ENCODE data around the gene ELOVL5.

Gene ELOVL5

DNA sequence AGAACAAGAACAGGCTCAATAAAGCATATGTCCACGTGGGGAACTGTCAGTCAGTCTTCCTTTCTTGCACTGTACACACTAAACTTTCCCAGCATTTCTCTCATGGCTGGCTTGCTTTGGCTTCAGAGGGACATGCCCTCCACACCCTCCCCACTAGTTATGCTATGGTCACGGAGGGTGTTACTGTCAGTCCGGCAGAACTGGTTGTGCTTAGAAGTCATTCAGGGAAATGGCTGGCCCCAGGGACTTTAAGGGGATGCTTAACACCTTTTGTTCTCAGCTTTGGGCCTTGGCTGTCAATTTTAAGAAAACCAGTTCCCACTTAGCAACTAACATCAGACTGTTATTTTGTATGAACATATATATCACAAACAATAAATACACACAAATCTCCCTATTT, 55.1 kb downstream of the ELOVL5 start:
- intact Hi-C loops (cut with DNase I), result loop anchor here (5.0 kb wide), 1 partner anchor 54 kb away; the partner anchor contains the start of gene ELOVL5
- no peak for DNase-seq

DNA sequence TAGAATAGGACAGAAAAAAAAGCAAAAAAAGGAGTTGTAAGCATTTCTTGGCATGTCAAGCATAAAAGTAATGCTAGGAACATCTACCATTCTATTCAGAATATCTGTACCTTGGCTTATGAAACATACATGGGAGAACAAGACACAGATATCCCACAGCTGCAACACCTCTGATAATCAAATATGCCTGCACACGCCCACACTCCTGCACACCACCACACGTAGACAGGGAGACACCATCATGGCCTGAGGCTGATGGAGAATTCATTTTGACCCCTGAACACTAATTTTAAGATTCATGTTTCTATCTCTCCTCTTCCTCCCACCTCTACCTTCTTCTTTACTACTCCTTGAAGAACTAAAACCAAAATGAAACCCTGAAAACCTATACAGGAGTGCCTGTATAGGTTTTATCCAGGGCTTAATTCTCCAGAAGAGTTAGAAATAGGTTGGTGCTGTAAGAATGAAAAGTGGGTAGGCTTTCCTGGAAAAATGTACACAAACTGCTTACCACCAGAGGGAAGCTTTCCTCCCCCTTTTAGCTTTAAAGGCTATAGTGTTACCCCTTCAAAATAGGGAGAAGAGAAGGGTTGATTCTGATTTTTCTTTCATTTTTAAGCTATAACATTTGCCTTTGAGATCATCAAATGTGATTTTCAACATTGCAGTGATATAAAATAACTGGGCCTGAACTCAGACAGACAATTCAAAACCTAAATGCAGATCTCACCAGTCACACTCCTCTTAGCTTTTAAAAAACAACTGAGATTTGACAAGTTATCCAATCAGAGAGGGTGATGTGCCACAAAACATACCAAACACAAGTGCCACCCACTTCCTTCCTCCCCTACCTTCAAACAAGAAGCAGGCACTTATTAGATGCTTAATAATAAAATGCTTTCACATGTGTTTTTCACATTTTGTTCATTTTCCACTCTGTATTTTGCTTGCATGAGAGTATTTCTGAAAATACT, 57.9 kb downstream of the ELOVL5 start:
- DNase-seq, result no peak
- intact Hi-C loops (cut with DNase I), result loop anchor here (5.0 kb wide), 1 partner anchor 56 kb away; the partner anchor contains the start of gene ELOVL5

DNA sequence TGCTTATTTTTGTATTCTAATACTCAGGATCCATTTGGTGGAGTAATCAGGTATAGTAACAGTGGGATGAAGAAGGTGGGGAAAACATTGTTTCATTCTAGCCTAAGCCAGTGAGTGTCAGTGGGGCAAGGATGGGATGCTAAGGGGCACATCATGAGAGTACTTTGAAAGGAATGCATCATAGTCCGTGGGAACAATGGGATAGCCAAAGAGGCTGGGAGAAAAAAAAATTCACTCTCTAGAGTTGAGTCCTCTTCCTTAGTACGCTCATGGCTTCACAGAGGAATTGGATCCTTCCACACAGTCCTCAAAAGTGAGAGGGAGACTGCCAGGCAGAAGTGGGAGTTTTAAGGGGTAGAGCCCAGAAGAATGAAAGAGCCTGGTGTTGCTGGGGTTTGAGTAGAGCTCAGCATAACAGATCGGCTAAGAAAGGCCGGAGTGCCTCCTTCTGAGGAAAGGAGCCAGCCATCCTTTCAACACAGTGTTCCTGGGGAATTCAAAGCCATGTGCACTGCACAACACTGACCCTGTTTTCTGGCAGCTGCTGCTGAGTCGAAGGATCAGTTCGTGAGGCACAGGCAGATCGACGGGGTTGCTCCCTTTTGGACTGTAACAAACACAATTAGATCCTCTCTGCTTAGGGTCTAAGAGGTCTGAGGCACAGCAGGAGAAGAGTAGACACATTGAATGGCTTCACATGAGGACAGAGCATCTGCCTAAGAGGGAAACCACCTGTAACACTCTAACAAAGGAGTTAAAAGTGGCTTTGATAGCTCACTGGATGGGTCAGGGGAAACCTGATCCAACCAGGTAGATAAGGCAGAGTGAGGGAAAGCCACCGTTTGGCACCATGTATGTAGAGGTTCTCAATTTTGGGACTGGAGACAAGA, 61.2 kb downstream of the ELOVL5 start:
- intact Hi-C loops (cut with DNase I), result no loop called here
- peak in 31 of 42 donors; percentile 20 to 75 (median 45) for DNase-seq

DNA sequence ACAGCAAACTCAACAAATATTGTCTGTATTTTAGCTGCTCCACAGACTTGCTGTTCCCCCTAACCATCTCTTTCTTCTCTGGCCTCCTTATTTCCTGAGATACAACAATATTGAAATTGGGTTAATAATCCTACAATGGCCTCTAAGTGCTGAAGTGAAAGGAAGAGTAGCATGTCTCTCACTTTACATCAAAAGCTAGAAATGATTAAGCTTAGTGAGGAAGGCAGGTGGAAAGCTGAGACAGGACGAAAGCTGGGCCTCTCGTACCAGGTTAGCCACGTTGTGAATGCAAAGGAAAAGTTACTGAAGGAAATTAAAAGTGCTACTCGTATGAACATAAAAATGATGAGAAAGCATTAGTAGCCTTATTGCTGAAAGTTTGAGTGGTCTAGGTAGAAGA, 63.8 kb downstream of the ELOVL5 start:
- no peak for DNase-seq
- intact Hi-C loops (cut with DNase I), result no loop called here

DNA sequence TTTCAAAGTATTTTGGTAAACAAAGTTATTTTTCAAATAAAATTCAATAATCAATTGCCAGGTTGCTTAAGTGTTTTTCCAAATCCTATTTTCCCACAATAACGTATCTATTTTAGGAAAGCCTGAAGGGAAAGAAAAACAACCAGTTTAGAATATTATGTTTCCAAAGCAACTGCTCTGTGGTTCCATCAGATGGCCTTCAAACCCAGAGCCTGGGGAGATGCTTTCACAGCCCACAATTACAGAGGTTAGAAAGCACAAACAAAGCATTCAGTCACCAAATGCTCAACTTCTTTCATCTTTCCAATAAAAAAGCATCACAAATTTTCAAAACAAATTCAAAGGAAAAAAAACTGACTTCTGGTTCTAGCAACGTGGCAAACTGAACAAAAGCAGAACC, 66.0 kb downstream of the ELOVL5 start:
- peak in 1 of 42 donors; percentile 17 for DNase-seq
- intact Hi-C loops (cut with DNase I), result no loop called here

DNA sequence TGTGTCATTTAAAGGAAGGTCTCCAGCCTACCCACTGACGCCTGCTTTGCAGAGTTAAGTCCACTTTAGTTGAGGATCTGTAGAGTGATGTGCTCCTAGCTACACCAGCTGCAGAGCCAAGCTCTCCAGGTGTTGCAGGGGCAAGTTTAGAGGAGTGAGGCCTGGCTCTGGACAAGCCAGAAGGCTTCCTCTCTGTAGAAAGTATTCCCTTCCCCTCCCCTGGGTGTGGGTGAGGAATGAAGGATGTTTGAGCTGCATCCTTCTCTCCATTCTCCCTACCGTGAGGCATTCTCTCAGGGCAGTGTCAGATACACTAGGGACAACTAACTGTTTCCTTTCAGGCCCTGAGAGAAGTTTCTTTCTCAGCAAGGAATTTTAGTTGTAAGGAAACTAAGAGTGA, 66.5 kb downstream of the ELOVL5 start:
- DNase-seq, result no peak
- intact Hi-C loops (cut with DNase I), result no loop called here

DNA sequence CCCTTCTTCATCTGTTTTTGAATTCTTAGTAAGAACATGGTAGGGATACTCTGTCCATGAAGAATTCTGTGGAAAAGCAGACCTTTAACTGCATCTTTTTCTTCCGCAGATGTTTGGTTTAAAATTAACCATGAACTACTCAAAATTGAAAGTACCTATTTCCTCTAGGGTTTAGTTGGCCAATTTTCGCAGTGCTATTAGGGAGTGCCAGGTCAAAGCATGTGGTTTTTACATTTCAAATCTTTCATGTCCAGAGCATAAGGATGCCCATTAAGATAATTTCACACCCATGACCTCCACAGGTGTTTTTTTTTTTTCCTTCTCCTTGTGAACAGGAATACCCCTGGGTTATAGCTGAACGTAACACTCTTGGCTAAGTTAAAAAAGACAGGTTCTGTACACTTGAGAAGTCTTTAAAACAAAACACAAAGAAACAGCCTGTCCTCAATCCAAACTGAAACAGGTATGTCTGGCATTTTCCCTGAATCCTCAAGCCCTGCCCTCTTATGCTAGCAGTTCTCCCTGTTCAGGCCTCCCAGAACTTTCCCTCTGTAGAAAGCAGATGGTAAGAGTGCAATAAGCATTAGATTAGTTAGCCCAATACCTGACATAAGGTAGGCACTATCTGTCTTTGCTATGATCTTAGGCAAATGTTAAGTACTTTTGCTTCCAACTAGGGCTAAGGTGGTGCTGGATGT, 67.1 kb downstream of the ELOVL5 start:
- intact Hi-C loops (cut with DNase I), result no loop called here
- no peak for DNase-seq

DNA sequence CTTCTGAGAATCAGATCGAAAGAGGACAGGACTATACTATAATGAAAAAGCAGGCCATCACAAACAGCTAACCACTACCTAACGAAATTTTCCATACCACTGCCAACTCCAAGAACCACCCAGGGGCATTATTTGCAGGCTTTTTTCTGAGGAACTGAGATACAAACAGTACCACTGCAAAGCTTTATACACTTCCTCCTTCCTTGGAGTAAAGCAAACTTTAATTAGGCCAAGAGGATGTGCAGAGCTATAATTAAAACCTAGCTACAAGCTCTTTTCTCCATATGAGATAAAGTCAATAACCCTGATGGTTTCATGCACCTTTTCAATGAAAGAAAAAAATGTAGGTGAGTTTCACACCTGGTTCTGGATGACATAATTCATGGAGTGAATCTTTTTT, 68.5 kb downstream of the ELOVL5 start:
- no peak for DNase-seq
- intact Hi-C loops (cut with DNase I), result no loop called here

DNA sequence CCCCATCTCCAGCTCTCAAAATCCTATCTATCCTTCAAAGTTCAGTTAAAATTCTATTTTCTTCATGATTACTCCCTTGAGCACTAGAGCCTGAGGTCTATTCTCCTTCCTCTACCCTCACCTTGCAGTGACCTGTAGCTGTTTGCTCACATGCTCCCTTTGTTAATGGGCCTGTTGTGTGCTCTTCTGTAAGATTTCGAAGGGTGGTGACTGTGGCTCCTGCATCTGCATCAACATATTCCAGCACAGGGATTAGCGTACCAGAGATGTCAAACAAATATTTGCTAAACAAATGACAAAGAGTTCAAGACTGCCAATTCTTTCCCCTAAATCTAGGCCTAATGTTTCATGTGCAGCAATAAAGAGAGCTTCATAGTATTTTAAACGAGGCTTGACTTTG, 69.5 kb downstream of the ELOVL5 start:
- intact Hi-C loops (cut with DNase I), result no loop called here
- DNase-seq, result no peak

DNA sequence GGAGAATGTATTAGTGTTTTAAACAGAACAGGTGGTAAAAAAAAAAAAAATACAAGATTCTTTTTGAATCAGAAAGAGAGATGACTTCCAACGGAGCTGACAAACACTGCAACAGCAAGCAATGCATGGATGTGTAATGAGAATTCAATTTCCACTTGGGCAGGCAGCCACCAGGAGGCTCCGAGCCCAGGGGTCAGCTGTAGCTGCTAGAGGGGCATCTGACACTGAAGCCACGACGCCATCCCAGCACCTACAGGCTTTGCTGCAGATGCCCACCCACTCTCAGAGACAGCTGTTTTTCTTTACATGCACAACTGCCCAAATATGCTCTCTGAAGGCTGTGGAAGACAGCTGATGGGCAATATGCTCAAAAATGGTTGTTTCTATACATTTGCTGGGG, 75.4 kb downstream of the ELOVL5 start:
- intact Hi-C loops (cut with DNase I), result no loop called here
- DNase-seq, result no peak

DNA sequence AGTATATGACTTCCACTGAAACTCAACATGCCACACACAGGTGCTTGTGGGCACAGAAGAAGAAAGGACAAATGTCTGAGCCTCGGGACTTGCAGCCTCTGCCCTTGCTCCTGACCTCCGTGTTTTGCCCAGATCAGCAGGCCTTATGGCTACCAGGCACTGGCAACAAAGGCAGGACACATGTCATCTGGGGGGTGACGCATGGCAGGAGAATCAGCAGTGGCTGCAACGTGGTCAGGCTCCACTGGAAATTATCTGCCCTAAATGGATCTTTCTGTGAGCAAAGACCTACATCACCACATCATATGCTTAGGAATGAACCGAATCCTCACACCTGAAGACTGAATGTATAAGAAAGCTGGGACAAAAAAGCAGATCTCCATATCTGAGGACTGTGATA, 78.9 kb downstream of the ELOVL5 start:
- intact Hi-C loops (cut with DNase I), result no loop called here
- DNase-seq, result peak in 4 of 42 donors; percentile 14 to 61 (median 26)

DNA sequence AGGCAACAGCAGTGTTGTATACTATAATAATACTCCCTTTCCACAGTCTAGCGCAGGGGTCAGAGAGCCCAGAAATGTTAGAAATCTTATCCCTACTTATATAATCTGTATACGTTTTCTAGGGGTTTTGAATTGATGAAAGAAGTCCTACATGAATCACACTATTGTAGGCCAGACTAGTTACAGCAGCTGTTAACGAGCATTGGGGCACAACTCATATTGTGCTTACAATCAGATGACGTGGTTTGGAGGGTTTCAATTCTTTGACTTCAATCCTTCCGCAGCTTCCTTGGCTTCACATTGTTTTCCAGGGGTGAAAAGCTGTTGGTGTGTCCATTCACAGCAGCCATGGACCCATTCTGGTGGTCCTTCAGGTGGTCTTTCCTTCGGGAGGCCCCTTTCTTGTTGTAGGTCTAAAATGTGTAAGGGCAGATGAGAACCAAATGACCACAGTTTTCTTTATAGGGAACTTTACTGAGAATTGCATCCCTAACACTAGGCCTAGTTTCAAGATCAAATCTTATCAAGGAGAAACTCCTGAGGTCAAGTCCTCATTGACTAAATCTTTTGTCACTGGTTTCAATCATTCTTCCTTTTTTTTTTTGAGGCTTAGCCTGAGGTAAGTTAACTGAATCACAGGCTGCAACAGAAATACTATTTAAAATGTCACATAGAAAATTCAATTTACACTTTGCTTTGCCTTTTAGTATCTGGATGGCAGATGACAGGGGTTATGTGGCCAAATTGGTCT, 79.7 kb downstream of the ELOVL5 start:
- no peak for DNase-seq

DNA sequence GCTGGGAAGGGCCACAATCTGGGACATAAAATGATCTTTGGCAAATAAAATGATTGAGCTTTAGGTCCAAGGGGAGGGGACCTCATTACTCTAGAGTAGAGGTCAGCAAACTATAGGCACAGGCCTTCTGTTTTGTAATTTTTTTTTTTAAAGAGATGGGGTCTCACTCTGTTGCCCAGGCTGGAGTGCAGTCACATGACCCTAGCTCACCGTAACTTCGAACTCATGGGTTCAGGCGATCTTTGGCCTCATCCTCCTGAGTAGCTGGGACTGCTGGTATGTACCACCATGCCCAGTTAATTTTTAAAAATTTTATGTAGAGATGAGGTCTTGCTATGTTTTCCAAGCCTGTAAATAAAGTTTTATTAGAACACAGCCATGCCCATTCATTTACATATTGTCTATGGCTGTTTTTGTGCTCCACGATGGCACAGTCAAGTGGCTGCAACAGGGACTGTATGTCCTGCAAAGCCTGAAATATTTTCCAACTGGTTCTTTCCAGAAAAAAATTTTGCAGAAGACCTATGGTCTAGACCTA, 82.1 kb downstream of the ELOVL5 start:
- intact Hi-C loops (cut with DNase I), result no loop called here
- no peak for DNase-seq

More for the DNA sequence above, 79.7 kb downstream of the ELOVL5 start:
- intact Hi-C loops (cut with DNase I), result no loop called here

DNA sequence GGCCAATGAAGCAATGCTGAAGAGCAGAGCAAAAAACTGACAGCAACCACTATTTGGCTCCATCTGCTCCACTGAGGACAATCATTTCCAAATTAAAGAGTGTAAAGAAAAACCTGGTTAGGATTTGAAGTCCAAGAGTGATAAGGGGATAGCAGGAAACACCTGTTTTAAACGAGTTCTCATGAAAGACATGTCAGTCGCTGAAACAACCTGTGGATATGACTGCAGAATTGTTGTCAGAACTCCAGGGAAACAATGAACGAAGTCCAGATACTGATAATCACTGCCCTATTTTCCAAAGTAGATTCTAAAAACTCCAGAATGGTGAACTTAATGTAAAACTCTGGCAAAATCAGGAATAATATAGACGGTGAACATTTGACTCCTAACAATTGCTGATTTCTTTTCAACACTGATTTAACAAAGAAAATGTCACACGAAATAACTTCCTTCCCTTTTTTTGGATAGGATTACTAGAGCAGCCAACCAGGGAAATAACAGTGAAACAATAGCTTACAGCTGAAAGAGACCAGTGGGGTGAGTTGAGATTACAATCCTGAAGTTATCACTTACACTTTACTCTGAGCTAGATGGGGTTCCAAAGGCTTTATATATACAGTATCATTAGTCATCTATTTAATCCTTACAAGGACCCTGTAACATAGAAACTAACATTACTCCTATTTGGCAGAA, 83.7 kb downstream of the ELOVL5 start:
- intact Hi-C loops (cut with DNase I), result no loop called here
- no peak for DNase-seq

DNA sequence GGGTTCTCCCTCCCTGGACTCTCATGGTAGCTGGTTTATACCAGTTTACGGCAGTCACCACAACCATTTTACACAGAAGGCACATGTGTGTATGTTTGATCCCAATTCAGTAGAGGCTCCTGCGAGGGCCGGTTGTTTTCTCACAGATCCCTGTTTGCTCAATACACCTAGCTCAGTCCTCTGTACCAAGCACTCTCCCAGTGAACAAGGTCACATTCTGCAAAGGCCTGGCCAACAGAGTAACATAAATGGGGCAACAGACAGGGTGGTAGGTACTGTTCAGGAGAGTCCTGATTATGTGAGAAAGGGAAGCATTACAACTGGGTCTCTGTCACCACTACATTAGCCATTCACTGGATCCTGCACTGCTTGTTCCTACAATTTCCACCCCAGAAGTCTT, 84.4 kb downstream of the ELOVL5 start:
- intact Hi-C loops (cut with DNase I), result no loop called here
- no peak for DNase-seq

DNA sequence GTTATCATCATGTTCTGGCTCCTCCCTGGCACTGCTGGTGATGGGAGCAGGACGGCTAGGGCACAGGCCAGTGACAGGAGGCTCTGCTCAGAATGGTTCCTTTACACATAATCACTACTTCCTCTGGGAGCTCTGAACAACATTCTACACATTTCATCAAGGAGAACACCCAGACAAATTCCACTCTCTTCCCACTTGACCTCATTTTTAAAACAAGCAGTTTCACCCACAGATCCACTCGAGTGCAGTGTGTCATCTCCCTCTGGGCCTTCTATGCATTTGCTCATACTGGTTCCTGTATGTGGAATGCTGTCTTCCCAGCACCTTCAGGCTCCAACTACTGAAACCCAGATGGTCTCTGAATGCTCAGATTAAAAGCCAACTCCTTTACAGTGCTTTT, 84.8 kb downstream of the ELOVL5 start:
- peak in 10 of 42 donors; percentile 18 to 53 (median 31) for DNase-seq
- intact Hi-C loops (cut with DNase I), result no loop called here

DNA sequence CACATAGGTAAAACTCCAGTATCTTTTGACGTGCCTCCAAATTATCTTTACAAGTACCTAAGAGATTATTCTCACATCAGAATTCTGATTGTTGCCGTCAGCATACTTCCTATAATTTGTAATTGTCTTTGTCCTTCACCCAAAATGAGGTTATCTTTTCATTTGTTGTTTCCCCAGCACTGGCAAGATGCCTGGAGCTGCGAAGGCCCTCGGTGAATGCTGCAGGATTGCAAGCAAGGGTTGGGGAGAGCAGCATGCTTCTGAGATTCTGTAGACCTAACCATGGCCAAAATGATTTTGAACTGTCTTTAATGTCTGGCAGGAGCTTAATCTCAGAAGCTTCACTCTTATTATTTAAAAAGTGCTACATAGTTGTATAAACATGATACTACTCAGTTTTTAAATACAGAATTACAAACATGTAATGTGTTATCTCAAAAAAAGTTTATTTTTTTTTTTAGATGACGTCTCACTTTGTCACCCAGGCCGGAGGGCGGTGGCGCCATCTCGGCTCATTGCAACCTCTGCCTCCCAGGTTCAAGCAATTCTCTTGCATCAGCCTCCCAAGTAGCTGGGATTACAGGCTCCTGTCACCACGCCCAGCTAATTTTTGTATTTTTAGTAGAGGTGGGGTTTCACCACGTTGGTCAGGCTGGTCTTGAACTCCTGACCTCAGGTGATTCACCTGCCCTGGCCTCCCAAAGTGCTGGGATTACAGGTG, 88.7 kb downstream of the ELOVL5 start:
- no peak for DNase-seq
- intact Hi-C loops (cut with DNase I), result no loop called here

All from head of caudate nucleus (tissue), 42 donors.